GM19468 (cell line): ENCODE results near the gene BPI.
"Not testable (repeated sequence)": the region's sequence is repeated elsewhere in the genome, so short reads cannot be mapped to it uniquely, and the experiment has no call there.

Experiments
- ATAC-seq: cut with Tn5 transposase; IDR thresholded peaks from one replicate; pipeline ENCODE4 v1.9.1; 2021; ENCODE audit warnings: mild to moderate bottlenecking, moderate library complexity, moderate number of reproducible peaks; ENCODE audit not compliant: unreplicated experiment; ENCODE audit errors: extremely low read depth

Gene BPI

GRCh38 chr20:38303908-38304379 is at the start of gene BPI:
TSS of gene BPI (plus strand) at chr20:38304156. CDS start at chr20:38304224, 68 bp downstream.
- ATAC-seq = no peak

DNA sequence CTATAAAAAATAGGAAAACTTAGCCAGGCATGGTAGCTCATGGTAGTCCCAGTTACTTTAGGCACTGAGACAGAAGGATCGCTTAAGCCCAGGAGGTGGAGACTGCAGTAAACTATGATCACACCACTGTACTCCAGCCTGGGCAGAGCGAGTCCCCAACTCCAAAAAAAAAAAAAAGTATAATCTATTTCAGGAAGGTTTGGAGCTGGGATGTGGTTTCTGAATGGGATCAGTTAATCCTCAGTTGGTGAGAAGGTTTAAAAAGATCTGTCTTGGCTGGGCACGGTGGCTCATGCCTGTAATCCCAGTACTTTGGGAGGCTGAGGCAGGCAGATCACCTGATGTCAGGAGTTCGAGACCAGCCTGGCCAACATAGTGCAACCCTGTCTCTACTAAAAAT is 49.3 kb upstream of the BPI start:
- not testable (repeated sequence) for ATAC-seq

DNA sequence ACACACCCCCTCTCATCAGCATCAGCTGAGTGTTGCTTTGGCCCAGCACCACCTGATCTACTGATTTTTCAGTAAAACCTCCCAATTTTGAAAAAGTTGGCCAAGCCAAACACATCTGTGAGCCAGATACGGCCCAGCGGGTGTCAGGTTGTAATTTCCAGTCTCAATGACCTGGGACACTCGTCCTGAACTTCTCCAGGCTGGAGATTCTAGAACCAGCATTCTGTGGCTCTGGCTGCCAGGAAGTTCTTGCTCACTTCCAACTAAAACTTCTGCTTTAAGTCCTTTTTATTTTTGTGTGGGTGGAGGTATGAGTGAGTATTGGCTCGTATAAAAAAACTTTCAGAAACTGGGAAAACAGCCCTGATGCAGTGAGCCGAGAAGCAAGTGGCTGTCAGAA is 48.6 kb upstream of the BPI start:
- no peak for ATAC-seq

DNA sequence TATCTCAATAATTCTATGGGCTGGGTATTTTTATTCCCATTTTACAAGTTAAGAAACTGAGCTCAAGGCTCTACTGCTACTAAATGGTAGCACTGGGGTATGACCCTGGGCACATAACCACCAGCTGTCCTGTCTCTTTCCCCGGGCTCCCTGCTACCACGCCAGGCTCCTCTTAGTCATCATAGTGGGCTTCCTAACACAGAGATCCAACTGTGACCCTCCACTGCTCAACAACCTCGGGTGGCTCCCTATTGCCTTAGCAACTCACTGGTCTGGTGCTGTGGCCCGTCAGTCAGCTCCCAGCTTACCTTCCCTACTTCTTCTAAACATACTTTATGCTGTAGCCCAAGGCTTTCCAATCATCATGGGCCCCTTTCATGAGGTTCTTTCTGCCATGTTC is 47.9 kb upstream of the BPI start:
- no peak for ATAC-seq

- ATAC-seq = no peak
Measured at GRCh38 chr20:38256966-38257365, 47.0 kb upstream of the BPI start.

GRCh38 chr20:38258545-38259215 is 45.3 kb upstream of the BPI start:
- ATAC-seq = no peak

- no peak for ATAC-seq
Measured at GRCh38 chr20:38260025-38260377, 44.0 kb upstream of the BPI start.

DNA sequence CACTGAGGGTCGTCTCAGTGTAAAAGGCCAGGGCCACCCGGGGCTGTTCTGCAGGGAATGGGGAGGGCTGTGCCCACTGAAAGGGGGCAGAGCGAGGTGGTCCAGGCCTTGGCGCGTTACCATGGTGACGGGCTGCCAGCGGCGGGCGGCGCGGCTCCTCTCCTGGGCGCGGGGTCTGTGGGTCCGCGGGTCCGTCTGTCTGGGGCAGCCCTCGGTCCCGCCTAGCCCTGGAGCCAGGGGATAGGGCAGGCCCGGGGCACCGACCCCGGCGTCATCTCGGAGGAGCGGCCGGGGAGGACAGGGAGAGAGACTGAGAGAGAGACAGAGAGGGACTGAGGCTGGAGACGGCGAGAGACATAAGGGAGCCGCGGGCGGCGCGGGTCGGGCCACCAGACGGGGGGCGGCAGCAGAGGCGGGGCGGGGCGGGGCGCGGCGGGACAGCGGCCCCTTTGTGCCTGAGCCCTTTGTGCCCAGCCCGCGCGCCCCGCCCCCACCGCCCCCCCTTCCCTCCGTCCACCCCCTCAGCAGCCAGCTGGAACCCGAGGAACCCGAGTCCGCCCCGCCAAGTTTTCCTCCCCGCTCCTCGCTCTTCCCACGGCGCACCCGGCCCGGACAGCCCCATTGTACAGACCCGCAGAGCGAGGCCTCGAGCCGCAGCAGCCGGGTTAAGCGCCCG is 43.4 kb upstream of the BPI start, which contains the start of gene KIAA1755:
Gene KIAA1755, minus strand, starts transcription at position 358 of the 676 bp plus-strand sequence. Its CDS starts 235 bp downstream, at position 123.
- no peak for ATAC-seq

GRCh38 chr20:38261054-38261390 is 42.9 kb upstream of the BPI start:
- no peak for ATAC-seq

DNA sequence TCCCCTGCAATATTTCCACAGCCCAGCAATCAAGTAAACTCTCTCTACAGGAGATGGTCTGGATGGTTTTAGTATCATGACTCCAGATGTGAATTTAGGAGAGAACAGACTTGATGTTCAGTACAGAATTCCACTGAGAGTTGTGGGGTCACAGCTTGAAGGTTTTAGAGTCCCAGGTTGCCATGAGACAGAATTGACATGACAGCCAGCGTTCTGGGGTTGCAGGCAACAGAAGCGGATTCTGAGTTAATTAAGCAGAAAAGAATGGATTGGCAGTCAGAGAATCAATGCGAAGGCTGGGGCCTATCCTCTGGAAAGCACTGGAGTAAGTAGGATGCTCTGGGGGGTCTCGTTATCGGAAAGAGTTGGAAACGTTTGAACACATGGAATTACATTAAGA is 41.0 kb upstream of the BPI start:
- no peak for ATAC-seq

DNA sequence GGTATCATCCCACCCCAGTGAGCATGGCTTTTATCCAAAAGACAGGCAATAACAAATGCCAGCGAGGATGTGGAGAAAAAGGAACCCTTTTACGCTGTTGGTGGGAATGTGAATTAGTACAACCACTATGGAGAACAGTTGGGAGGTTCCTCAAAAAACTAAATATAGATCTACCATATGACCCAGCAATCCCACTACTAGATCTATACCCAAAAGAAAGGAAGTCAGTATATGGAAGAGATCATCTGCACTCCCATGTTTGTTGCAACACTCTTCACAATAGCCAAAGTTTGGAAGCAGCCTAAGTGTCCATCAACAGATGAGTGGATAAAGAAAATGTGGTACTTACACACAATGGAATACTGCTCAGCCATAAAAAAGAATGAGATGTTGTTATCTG is 37.5 kb upstream of the BPI start:
- no peak for ATAC-seq

DNA sequence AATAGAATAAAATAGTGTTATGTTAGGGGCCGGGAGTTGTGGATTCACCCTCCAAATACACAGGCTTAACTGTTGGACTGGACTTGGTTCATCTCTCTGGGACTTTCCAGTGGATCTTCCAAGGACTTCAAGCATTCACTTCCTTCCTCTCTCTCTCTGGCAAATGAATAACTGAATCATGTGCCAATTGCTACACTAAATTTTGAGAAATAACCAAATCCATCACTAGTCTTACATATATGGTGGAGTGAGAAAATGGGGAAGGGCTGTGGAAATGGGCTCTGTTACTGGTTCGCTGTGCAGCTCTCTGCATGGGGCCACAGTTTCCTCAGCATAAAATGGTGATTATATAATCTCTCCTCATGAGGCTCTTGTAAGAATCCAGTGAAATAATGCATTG is 36.7 kb upstream of the BPI start:
- ATAC-seq = no peak

DNA sequence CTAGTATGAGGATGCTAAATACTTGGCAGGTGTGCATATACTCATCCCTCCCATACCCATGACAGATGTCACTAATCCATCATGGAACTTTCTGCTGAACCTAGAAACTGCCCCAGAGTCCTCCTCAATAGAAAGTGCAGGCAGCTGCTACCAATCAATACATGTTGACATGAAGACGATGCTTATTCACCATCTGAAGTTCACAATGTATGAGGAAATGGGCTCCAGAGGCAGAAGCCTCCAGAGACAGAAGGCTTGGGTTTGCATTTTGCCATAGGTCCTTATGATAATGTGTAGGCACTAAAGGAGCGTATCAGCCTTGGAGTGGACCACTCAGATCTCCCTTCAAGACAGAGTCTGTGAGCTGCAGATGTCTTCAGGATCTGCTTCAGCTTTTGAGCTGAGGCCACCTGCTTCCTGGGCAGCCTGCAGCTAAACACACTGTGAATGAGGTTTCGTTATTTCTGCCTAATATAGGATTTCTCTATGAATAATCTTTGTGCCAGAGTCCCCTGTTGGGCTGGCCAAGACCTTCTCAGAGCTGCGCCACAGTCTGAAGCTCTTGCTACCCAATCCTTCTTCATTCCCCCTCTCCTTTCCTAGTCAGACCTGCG is 35.9 kb upstream of the BPI start:
- ATAC-seq = no peak

- ATAC-seq = no peak
Measured at GRCh38 chr20:38269040-38269439, 34.9 kb upstream of the BPI start.

- ATAC-seq = no peak
Measured at GRCh38 chr20:38269715-38270114, 34.2 kb upstream of the BPI start.

DNA sequence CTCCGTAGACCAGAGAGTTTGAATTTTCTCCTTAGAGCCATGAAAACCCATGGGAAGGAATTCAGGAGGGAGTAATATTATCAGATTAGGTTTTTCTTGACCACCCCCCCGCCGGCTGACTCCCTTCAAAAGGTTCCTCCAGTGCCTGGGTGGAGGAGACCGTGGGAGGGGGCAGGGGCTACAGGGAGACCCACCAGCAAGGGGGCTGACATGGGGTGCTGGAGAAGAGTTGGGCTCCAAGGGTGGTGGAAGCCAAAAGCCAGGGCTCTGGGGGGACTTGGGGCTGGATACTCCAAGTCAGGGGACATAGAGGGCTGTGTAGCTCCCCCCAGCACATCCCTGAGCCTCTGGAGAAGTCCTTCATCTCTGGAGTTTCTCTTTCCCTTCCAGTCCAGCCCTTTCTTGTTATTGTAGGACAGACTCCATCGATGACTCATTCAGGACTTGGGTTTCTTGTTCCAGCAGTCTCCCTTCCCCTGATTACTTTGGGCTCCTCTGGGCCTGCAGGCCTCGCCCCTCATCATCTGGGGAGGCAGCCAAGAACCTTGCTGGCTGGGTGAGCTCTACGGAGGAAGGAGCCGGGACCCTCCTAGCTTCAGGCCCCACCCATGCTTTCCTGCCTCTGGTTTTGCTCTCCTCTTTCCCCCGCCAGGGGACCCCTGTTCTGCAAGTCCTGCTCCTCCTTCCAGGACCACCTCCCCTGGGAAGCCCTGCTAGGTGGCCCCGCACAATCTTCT is 32.9 kb upstream of the BPI start:
- no peak for ATAC-seq

DNA sequence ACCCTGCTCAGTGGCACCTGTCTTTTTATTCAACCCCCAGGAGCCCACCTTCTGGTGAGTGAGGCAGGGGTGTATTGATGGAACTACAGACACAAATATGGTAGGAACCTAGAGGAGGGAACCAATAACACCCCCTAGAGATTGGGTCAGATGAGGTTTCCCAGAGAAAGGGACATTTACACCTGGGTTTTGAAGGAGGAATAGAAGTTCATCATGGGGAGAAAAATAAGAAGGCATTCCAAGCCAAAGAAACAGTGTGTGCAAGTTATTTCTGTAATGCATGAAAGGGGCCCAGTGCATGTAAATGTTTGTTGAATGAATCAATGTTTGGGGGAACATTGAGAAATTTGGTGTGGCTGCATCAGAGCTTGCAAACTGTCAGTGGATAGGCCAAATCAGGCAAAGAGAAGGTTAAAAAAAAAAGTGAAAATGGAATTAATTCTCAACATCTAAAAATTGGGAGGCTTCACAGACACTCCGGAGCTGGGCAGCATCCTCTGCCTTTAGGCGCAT is 32.3 kb upstream of the BPI start:
- ATAC-seq = no peak

DNA sequence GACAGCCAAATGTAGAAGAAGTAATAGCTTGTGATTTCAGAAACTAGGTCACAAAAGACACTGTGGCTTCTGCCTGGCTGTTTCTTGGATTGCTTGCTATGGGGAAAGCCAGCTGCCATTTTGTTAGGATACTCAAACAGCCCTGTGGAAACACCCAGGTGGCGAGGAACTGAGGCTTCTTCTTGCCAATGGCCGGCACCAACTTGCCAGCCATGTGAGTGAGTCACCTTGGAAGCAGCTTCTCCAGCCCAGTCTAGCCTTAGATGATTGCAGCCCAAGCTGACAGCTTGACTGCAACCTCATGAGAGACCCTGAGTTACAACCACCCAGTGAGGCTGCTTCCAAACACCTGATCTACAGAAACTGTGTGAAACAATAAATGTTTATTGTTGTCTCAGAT is 31.6 kb upstream of the BPI start:
- ATAC-seq = no peak

DNA sequence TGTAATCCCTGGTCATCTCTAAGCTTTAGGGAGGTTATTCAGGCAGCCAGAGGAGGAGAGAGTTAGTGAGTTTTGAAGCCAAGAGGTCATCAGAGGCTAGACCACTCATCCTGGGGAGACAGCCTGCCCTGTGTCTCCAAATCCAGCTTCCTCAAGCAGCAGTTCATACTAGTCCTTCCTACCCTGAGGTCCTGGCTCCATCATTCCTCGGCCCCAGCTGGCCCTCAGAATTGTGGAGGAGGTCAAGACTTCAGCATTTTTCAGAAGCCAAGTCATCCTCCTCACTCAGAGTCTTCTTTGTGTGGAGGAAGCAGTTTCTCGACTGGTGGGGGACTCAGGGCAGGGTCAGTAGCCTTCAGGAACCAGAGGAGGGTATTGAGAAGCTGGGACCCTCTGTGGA is 31.0 kb upstream of the BPI start:
- ATAC-seq = no peak

DNA sequence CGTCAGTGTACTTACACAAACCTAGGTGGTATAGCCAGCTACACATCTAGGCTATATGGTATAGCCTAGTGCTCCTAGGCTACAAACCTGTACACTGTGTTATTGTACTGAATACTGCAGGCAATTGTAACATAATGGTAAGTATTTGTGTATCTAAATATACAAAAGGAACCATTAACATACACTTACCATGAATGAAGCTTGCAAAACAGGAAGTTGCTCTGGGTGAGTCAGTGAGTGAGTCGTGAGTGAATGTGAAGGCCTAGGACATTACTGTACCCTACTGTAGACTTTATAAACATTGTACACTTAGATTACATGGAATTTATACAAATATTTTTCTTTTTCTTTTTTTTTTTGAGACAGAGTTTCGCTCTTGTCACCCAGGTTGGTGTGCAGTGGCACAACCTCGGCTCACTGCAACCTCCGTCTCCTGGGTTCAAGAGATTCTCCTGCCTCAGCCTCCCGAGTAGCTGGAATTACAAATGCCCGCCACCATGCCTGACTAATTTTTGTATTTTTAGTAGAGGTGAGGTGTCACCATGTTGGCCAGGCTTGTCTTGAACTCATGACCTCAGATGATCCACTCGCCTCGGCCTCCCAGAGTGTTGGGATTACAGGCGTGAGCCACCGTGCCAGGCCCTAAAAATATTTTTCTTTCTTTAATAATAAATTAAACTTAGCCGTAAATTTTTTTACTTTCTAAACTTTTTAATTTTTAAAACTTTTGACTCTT is 28.0 kb upstream of the BPI start:
- no peak for ATAC-seq
